ENCODE measurements around the gene MCU.

DNA sequence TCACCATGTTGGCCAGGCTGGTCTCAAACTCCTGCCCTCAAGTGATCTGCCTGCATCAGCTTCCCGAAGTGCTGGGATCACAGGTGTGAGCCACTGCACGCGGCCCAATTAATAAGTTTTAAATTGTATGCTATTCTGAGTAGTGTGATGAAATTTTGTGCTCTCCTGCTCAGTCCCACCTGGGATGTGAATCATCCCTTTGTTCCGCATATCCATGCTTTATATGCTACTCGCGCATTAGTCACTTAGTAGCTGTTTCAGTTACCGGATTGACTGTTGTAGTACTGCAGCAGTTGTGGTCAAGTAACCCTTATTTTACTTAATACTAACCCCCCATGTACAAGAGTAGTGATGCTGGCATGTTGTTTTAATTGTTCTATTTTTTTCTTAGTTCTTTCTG, 154.3 kb downstream of the MCU start:
- TF ChIP-seq, protein P1, sequence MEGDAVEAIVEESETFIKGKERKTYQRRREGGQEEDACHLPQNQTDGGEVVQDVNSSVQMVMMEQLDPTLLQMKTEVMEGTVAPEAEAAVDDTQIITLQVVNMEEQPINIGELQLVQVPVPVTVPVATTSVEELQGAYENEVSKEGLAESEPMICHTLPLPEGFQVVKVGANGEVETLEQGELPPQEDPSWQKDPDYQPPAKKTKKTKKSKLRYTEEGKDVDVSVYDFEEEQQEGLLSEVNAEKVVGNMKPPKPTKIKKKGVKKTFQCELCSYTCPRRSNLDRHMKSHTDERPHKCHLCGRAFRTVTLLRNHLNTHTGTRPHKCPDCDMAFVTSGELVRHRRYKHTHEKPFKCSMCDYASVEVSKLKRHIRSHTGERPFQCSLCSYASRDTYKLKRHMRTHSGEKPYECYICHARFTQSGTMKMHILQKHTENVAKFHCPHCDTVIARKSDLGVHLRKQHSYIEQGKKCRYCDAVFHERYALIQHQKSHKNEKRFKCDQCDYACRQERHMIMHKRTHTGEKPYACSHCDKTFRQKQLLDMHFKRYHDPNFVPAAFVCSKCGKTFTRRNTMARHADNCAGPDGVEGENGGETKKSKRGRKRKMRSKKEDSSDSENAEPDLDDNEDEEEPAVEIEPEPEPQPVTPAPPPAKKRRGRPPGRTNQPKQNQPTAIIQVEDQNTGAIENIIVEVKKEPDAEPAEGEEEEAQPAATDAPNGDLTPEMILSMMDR (IDR thresholded peaks at IDR 0.05 in 8 of 11, conservative IDR thresholded peaks at IDR 0.05 in 3 of 11): no peak
- TF ChIP-seq POLR2A (IDR thresholded peaks at IDR 0.05): no peak

Data from spleen (tissue), 7 donors.